ENCODE data around the gene ANO4.

DNA sequence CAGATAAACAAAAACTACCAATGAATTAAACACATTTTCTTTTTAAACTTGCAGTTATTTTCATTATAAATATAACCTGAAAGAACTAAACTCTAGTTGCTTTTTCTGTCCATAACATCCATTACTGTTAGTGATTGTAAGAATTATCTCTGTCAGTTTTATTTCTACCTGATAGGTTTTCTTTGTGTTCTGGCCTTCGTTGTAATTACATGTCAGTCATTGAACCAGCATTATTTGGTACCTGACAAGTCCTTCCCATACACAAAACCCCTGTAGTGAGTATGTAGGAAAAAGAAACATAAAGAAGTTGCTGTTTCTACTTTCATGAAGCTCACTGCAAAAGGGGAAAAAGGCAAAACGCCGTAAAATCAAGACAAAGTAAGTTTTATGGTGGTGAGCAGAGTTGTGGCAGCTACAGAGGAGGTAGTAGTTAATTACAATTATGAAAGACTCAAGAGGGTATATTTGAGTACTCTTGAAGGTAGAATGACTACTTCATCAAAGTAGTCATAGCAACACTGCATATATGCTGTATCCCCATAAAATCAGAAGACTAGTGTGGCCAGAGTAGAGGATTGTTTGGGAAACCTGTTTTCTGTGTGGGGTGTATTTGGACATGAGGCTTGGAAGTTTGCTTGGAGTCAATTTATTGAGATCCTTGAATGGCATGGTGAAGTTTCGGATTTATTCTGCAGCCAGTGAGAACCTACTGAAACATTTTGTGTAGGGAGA is 312.6 kb downstream of the ANO4 start:
- TF ChIP-seq, protein P1, sequence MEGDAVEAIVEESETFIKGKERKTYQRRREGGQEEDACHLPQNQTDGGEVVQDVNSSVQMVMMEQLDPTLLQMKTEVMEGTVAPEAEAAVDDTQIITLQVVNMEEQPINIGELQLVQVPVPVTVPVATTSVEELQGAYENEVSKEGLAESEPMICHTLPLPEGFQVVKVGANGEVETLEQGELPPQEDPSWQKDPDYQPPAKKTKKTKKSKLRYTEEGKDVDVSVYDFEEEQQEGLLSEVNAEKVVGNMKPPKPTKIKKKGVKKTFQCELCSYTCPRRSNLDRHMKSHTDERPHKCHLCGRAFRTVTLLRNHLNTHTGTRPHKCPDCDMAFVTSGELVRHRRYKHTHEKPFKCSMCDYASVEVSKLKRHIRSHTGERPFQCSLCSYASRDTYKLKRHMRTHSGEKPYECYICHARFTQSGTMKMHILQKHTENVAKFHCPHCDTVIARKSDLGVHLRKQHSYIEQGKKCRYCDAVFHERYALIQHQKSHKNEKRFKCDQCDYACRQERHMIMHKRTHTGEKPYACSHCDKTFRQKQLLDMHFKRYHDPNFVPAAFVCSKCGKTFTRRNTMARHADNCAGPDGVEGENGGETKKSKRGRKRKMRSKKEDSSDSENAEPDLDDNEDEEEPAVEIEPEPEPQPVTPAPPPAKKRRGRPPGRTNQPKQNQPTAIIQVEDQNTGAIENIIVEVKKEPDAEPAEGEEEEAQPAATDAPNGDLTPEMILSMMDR (IDR thresholded peaks at IDR 0.05): no peak
- TF ChIP-seq ZFX (IDR thresholded peaks at IDR 0.05; ENCODE audit: borderline replicate concordance): no peak
